Astrocyte (in vitro differentiated cells and primary cell): ENCODE data around the gene KRT4. TPM values are rescaled to one million over a fixed set of nuclear protein-coding genes. Genes with fewer than 3 reads are reported as not detected.

Source experiments
- DNase-seq: peaks from one replicate; pipeline ENCODE4 v3.0.0-alpha.2; 2010; ENCODE audit warnings: low read depth
- FAIRE-seq: peaks from 2 replicates; lab custom pipeline; 2011; peaks lifted over from hg19 to GRCh38; lab: Jason Lieb, UNC
- H2AFZ ChIP-seq: 2 replicates; pipeline ENCODE4 v1.6.0; 2012; ENCODE audit warnings: low read depth, low read length, inconsistent platforms
- H3K27ac ChIP-seq: 2 replicates; pipeline ENCODE4 v1.5.1; 2011; ENCODE audit warnings: low read depth, low read length, inconsistent platforms
- H3K27me3 ChIP-seq: 2 replicates; pipeline ENCODE4 v1.6.0; 2011; ENCODE audit warnings: low read length, inconsistent platforms; ENCODE audit not compliant: insufficient read depth
- H3K36me3 ChIP-seq: 2 replicates; pipeline ENCODE4 v1.5.1; 2011; ENCODE audit warnings: low read length, inconsistent platforms; ENCODE audit not compliant: insufficient read depth
- H3K4me1 ChIP-seq: 2 replicates; pipeline ENCODE4 v1.5.1; 2011; ENCODE audit warnings: low read length, inconsistent platforms; ENCODE audit not compliant: insufficient read depth
- H3K4me2 ChIP-seq: 2 replicates; pipeline ENCODE4 v1.6.0; 2012; ENCODE audit warnings: low read length, inconsistent platforms
- H3K4me3 ChIP-seq: 2 replicates; pipeline ENCODE4 v1.5.1; 2011; ENCODE audit warnings: low read depth, mild to moderate bottlenecking, low read length, inconsistent platforms; ENCODE audit not compliant: insufficient read depth
- H3K79me2 ChIP-seq: 2 replicates; pipeline ENCODE4 v1.6.0; 2012; ENCODE audit warnings: mild to moderate bottlenecking, low read length, inconsistent platforms; ENCODE audit not compliant: insufficient read depth
- H3K9ac ChIP-seq: 2 replicates; pipeline ENCODE4 v1.6.0; 2012; ENCODE audit warnings: mild to moderate bottlenecking, low read length, inconsistent platforms
- H3K9me3 ChIP-seq: 2 replicates; pipeline ENCODE4 v1.5.1; 2012; ENCODE audit warnings: low read depth, mild to moderate bottlenecking, low read length, inconsistent platforms; ENCODE audit not compliant: insufficient read depth
- H4K20me1 ChIP-seq: 2 replicates; pipeline ENCODE4 v1.6.0; 2012; ENCODE audit warnings: low read length, inconsistent platforms; ENCODE audit not compliant: insufficient read depth
- H3K27ac Mint-ChIP-seq: one replicate; pipeline ENCODE4 v1.8.0; 2021; ENCODE audit warnings: mild to moderate bottlenecking, mixed read lengths; ENCODE audit not compliant: unreplicated experiment
- H3K27me3 Mint-ChIP-seq: one replicate; pipeline ENCODE4 v1.8.0; 2021; ENCODE audit warnings: low read depth, mixed read lengths; ENCODE audit not compliant: unreplicated experiment
- H3K36me3 Mint-ChIP-seq: one replicate; pipeline ENCODE4 v1.8.0; 2021; ENCODE audit warnings: low read depth, mixed read lengths; ENCODE audit not compliant: unreplicated experiment
- H3K4me1 Mint-ChIP-seq: one replicate; pipeline ENCODE4 v1.8.0; 2021; ENCODE audit warnings: low read depth, mixed read lengths; ENCODE audit not compliant: unreplicated experiment
- H3K4me3 Mint-ChIP-seq: one replicate; pipeline ENCODE4 v1.8.0; 2021; ENCODE audit warnings: mild to moderate bottlenecking, moderate library complexity, mixed read lengths; ENCODE audit not compliant: unreplicated experiment
- H3K9me3 Mint-ChIP-seq: one replicate; pipeline ENCODE4 v1.8.0; 2021; ENCODE audit warnings: mild to moderate bottlenecking, mixed read lengths; ENCODE audit not compliant: unreplicated experiment
- EZH2 ChIP-seq: IDR thresholded peaks from 2 replicates; pipeline ENCODE4 v1.6.1; 2012; ENCODE audit warnings: mild to moderate bottlenecking, low read length, inconsistent platforms; ENCODE audit not compliant: insufficient read depth
- total RNA-seq: library from RNA; stranded (reverse); gene quantifications from 2 replicates; pipeline ENCODE4 v1.2.1, GENCODE V29; 2021
- TF ChIP-seq, protein P1 (sequence below): IDR thresholded peaks from 2 replicates; pipeline ENCODE4 v1.5.1; 2011; ENCODE audit warnings: low read depth, mild to moderate bottlenecking, inconsistent platforms, low read length, moderate library complexity; ENCODE audit not compliant: insufficient read depth

KRT4 gene
- total RNA-seq, 1 donor from 2014 or later = not detected

DNA sequence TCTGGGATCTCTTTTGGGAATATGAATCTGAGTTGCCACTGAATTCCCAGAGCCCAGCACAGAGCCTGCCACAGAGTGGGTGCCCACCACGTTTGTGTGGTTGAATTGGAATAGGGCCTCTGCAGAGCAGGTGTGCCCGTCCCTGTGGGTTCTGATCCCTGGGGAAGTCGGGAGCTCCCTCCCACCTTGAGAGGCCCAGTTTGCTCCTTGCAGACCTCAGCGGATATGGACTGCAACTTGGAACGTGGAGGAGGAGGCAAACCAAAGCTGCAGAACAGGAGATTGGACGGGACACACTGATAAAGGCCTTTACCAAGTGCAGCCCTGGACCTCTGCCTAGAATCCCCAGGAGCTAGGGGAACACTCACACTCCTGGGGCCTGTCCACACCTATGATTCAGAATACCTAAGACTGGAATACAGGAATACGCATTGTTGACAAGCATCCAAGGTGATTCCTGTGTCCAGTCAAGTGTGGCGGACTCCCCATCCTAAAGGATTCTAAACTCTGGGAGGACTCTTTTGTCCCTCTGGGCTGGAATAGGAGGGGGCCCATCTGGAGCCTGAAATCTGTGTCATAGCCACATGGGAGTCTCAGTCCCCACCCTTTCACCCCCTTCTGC is 39.2 kb downstream of the KRT4 start:
- no peak overlapping the region for H3K27ac Mint-ChIP-seq
- FAIRE-seq = no peak
- H3K36me3 Mint-ChIP-seq = no peaks in the 10 kb centered on the region
- H3K4me2 ChIP-seq = no peak overlapping the region
- no peak overlapping the region for H3K9ac ChIP-seq
- DNase-seq = no peak
- H3K4me1 ChIP-seq = no peaks in the 10 kb centered on the region
- H3K79me2 ChIP-seq = no peaks in the 10 kb centered on the region
- no peak overlapping the region for H2AFZ ChIP-seq
- no peak for TF ChIP-seq EZH2
- TF ChIP-seq, protein P1, sequence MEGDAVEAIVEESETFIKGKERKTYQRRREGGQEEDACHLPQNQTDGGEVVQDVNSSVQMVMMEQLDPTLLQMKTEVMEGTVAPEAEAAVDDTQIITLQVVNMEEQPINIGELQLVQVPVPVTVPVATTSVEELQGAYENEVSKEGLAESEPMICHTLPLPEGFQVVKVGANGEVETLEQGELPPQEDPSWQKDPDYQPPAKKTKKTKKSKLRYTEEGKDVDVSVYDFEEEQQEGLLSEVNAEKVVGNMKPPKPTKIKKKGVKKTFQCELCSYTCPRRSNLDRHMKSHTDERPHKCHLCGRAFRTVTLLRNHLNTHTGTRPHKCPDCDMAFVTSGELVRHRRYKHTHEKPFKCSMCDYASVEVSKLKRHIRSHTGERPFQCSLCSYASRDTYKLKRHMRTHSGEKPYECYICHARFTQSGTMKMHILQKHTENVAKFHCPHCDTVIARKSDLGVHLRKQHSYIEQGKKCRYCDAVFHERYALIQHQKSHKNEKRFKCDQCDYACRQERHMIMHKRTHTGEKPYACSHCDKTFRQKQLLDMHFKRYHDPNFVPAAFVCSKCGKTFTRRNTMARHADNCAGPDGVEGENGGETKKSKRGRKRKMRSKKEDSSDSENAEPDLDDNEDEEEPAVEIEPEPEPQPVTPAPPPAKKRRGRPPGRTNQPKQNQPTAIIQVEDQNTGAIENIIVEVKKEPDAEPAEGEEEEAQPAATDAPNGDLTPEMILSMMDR = no peak
- H3K4me1 Mint-ChIP-seq = no peaks in the 10 kb centered on the region
- no peaks in the 10 kb centered on the region for H4K20me1 ChIP-seq
- H3K36me3 ChIP-seq = no peaks in the 10 kb centered on the region
- peaks cover 10% of the 10 kb centered on the region for H3K9me3 Mint-ChIP-seq
- H3K27me3 Mint-ChIP-seq = peaks cover 67% of the 10 kb centered on the region
- no peak overlapping the region for H3K4me3 Mint-ChIP-seq
- H3K4me3 ChIP-seq = no peak overlapping the region
- peaks cover 27% of the 10 kb centered on the region for H3K27me3 ChIP-seq
- H3K9me3 ChIP-seq = no peaks in the 10 kb centered on the region
- no peak overlapping the region for H3K27ac ChIP-seq

DNA sequence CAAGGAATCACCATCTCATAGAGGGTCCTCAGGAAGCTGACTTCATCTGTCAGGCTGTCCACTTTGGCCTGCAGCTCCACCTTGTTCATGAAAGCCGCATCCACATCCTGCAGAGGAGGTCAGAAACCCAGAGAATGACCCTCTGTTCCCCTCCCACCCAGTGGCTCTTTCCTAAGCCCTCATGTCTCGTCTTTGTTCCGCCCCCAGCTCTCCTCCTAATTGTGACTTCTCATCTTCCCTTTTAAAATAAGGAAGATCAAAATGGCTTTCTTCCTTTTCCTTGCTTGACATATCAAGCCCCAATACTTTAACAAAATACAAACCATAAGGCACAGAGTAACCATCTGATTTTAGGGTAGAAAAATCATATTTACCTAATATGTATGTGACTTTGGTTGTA is 41.1 kb downstream of the KRT4 start:
- Mint-ChIP-seq H3K36me3 (no peaks in the 10 kb centered on the region), H3K4me1 (no peaks in the 10 kb centered on the region), H3K4me3 (no peak overlapping the region), H3K9me3 (peaks cover 13% of the 10 kb centered on the region), H3K27me3 (peaks cover 53% of the 10 kb centered on the region), H3K27ac (no peak overlapping the region)
- Histone ChIP-seq H4K20me1 (no peaks in the 10 kb centered on the region), H3K27me3 (peaks cover 25% of the 10 kb centered on the region), H3K27ac (no peak overlapping the region), H3K36me3 (no peaks in the 10 kb centered on the region), H3K9ac (no peak overlapping the region), H3K4me2 (no peak overlapping the region), H3K9me3 (no peaks in the 10 kb centered on the region), H3K79me2 (no peaks in the 10 kb centered on the region), H3K4me1 (no peaks in the 10 kb centered on the region), H3K4me3 (no peak overlapping the region), H2AFZ (no peak overlapping the region)
- no peak for TF ChIP-seq EZH2
- TF ChIP-seq, protein P1 = no peak
- FAIRE-seq (no peak), DNase-seq (no peak)

GRCh38 chr12:52772188-52772587 is 41.7 kb downstream of the KRT4 start:
- no peak overlapping the region for H3K27ac ChIP-seq
- H3K36me3 Mint-ChIP-seq = no peaks in the 10 kb centered on the region
- no peak overlapping the region for H3K4me3 ChIP-seq
- no peaks in the 10 kb centered on the region for H3K36me3 ChIP-seq
- H3K9me3 ChIP-seq = no peaks in the 10 kb centered on the region
- FAIRE-seq (no peak), DNase-seq (no peak)
- no peaks in the 10 kb centered on the region for H3K4me1 Mint-ChIP-seq
- no peaks in the 10 kb centered on the region for H3K79me2 ChIP-seq
- no peak overlapping the region for H3K4me3 Mint-ChIP-seq
- H3K9ac ChIP-seq = no peak overlapping the region
- H4K20me1 ChIP-seq = no peaks in the 10 kb centered on the region
- H3K27me3 ChIP-seq = peaks cover 25% of the 10 kb centered on the region
- no peak for TF ChIP-seq EZH2
- TF ChIP-seq, protein P1 = no peak
- H2AFZ ChIP-seq = no peak overlapping the region
- H3K4me1 ChIP-seq = no peaks in the 10 kb centered on the region
- peaks cover 53% of the 10 kb centered on the region for H3K27me3 Mint-ChIP-seq
- H3K9me3 Mint-ChIP-seq = peaks cover 13% of the 10 kb centered on the region
- no peak overlapping the region for H3K4me2 ChIP-seq
- no peak overlapping the region for H3K27ac Mint-ChIP-seq
